Measurements from ENCODE around the gene TLX3.

DNA sequence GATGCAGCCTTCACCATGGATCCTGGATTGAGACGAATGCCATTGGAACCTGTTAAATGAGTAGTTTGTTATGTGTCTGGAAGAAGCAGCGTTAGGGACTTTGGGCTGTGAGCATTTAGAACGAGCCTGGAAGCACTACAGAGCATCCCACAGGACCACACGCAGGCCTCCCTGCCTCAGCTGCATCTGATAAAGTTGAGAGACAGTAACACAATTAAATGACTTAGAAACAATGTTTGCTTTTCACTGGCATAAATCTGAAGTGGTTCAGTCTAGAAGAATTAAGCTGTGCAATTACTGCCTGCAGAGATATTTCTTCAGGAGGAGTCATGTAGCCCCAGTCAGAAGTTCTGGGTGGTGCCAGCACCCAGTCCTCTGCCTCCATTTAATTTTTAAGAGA, 9.8 kb upstream of the TLX3 start:
- TF ChIP-seq, protein P1, sequence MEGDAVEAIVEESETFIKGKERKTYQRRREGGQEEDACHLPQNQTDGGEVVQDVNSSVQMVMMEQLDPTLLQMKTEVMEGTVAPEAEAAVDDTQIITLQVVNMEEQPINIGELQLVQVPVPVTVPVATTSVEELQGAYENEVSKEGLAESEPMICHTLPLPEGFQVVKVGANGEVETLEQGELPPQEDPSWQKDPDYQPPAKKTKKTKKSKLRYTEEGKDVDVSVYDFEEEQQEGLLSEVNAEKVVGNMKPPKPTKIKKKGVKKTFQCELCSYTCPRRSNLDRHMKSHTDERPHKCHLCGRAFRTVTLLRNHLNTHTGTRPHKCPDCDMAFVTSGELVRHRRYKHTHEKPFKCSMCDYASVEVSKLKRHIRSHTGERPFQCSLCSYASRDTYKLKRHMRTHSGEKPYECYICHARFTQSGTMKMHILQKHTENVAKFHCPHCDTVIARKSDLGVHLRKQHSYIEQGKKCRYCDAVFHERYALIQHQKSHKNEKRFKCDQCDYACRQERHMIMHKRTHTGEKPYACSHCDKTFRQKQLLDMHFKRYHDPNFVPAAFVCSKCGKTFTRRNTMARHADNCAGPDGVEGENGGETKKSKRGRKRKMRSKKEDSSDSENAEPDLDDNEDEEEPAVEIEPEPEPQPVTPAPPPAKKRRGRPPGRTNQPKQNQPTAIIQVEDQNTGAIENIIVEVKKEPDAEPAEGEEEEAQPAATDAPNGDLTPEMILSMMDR (IDR thresholded peaks at IDR 0.05) = no peak
- TF ChIP-seq EP300 (IDR thresholded peaks at IDR 0.05) (no peak), POLR2AphosphoS5 (IDR thresholded peaks at IDR 0.05) (no peak), POLR2A (IDR thresholded peaks at IDR 0.05) (no peak)

Data from sigmoid colon (tissue), 4 donors.